H1 (cell line): ENCODE results near the gene IKZF3. TPM values are rescaled to one million over a fixed set of nuclear protein-coding genes. Genes with fewer than 3 reads are reported as not detected.

Experiments
- CTCF ChIA-PET: fragments of 300-600 bp; sonication (Branson Sonifier 250); formaldehyde crosslinking; loops from one replicate; lab custom pipeline; 2021; ENCODE audit not compliant: partially characterized antibody; lab: Charles Lee
- POLR2A ChIA-PET: fragments of 300-600 bp; sonication (Branson Sonifier 250); formaldehyde crosslinking; loops from one replicate; lab custom pipeline; 2021; ENCODE audit warnings: inconsistent platforms; ENCODE audit not compliant: partially characterized antibody; lab: Charles Lee
- DNase-seq, 2 experiments: peaks; one replicate each; pipeline versions ENCODE4 v3.0.0 to v3.0.0-alpha.2; 2010 to 2022; ENCODE audit warnings: low spot score in 2 of 2, low read depth in 1 of 2, mixed read lengths in 1 of 2
- FAIRE-seq: peaks from 2 replicates; lab custom pipeline; 2011; peaks lifted over from hg19 to GRCh38; lab: Jason Lieb, UNC
- H2AFZ ChIP-seq: 2 replicates; pipeline ENCODE4 v1.8.1; 2012; ENCODE audit warnings: low read length, inconsistent platforms
- H2AK5ac ChIP-seq: 2 replicates; pipeline ENCODE4 v1.6.1; 2013; ENCODE audit warnings: low read depth, low read length
- H2BK120ac ChIP-seq: replicated peaks from 2 replicates; pipeline ENCODE3; 2013; ENCODE audit warnings: low read depth, low read length, inconsistent platforms
- H2BK12ac ChIP-seq: 2 replicates; pipeline ENCODE4 v1.6.1; 2013; ENCODE audit warnings: low read depth, low read length
- H2BK15ac ChIP-seq: 2 replicates; pipeline ENCODE4 v1.6.1; 2013; ENCODE audit warnings: low read length
- H2BK20ac ChIP-seq: 2 replicates; pipeline ENCODE4 v1.6.1; 2013; ENCODE audit warnings: low read length
- H2BK5ac ChIP-seq: 2 replicates; pipeline ENCODE4 v1.6.1; 2013; ENCODE audit warnings: low read depth, low read length
- H3K14ac ChIP-seq: 2 replicates; pipeline ENCODE4 v1.6.1; 2013; ENCODE audit warnings: inconsistent platforms; ENCODE audit not compliant: insufficient read length
- H3K18ac ChIP-seq: 2 replicates; pipeline ENCODE4 v1.6.1; 2013; ENCODE audit warnings: low read length; ENCODE audit errors: extremely low read depth
- H3K23ac ChIP-seq: 2 replicates; pipeline ENCODE4 v1.6.1; 2013; ENCODE audit warnings: inconsistent platforms; ENCODE audit not compliant: insufficient read length
- H3K23me2 ChIP-seq: 2 replicates; pipeline ENCODE4 v1.6.1; 2013; ENCODE audit warnings: low read depth, low read length
- H3K27ac ChIP-seq: 2 replicates; pipeline ENCODE4 v1.6.1; 2011; ENCODE audit warnings: low read depth, low read length, inconsistent platforms
- H3K27me3 ChIP-seq, 4 experiments: replicated peaks in 1 of 4; 1 replicate in 1 of 4; 2 replicates in 3 of 4; pipeline versions ENCODE4 v1.6.1 to v1.8.1; 2011 to 2013; ENCODE audit warnings: low read length in 3 of 4, mild to moderate bottlenecking in 3 of 4, inconsistent platforms in 2 of 4, mixed read lengths in 2 of 4, moderate library complexity in 1 of 4; ENCODE audit not compliant: control insufficient read depth in 3 of 4, insufficient read depth in 3 of 4; ENCODE audit errors: extremely low read depth in 1 of 4
- H3K36me3 ChIP-seq, 4 experiments: 2 replicates each; pipeline versions ENCODE4 v1.6.1 to v1.8.1; 2011 to 2013; ENCODE audit warnings: mild to moderate bottlenecking in 4 of 4, low read length in 3 of 4, moderate library complexity in 2 of 4, control low read depth in 1 of 4, inconsistent platforms in 1 of 4; ENCODE audit not compliant: insufficient read depth in 4 of 4, control insufficient read depth in 2 of 4
- H3K4ac ChIP-seq: replicated peaks from 2 replicates; pipeline ENCODE3; 2013; ENCODE audit warnings: low read length, low read depth, mixed read lengths, inconsistent platforms; ENCODE audit not compliant: insufficient read length
- H3K4me1 ChIP-seq, 4 experiments: replicated peaks in 1 of 4; 1 replicate in 1 of 4; 2 replicates in 3 of 4; pipeline versions ENCODE4 v1.6.1 to v1.8.1; 2011 to 2013; ENCODE audit warnings: low read length in 3 of 4, inconsistent platforms in 2 of 4, mixed read lengths in 1 of 4; ENCODE audit not compliant: insufficient read depth in 4 of 4, control insufficient read depth in 3 of 4
- H3K4me2 ChIP-seq, 2 experiments: 2 replicates each; pipeline versions ENCODE4 v1.6.1 to v1.8.1; 2011 to 2013; ENCODE audit warnings: low read depth in 2 of 2, low read length in 2 of 2, control low read depth in 1 of 2, inconsistent platforms in 1 of 2, mild to moderate bottlenecking in 1 of 2; ENCODE audit not compliant: insufficient read depth in 1 of 2
- H3K4me3 ChIP-seq, 4 experiments: fragments of 200-600, 300-600 bp in 1 of 4; sonication (generic), shearing (Covaris generic), sonication (Bioruptor Twin) in 1 of 4; 2 replicates each; pipeline versions ENCODE4 v1.5.1 to v1.8.1; 2011 to 2016; ENCODE audit warnings: low read length in 4 of 4, low read depth in 3 of 4, control low read depth in 2 of 4, inconsistent platforms in 2 of 4, mild to moderate bottlenecking in 2 of 4, mixed read lengths in 1 of 4, moderate library complexity in 1 of 4; ENCODE audit not compliant: insufficient read depth in 2 of 4; ENCODE audit errors: extremely low read depth in 1 of 4
- H3K56ac ChIP-seq: replicated peaks from 2 replicates; pipeline ENCODE3; 2013; ENCODE audit warnings: low read depth, mild to moderate bottlenecking, mixed read lengths, low read length, inconsistent platforms; ENCODE audit not compliant: insufficient read length
- H3K79me1 ChIP-seq: 2 replicates; pipeline ENCODE4 v1.6.1; 2013; ENCODE audit warnings: low read depth, low read length, control low read depth
- H3K79me2 ChIP-seq, 2 experiments: 2 replicates each; pipeline versions ENCODE4 v1.6.1 to v1.8.1; 2012 to 2013; ENCODE audit warnings: low read length in 2 of 2, mild to moderate bottlenecking in 2 of 2, inconsistent platforms in 1 of 2; ENCODE audit not compliant: insufficient read depth in 2 of 2, control insufficient read depth in 1 of 2
- H3K9ac ChIP-seq, 4 experiments: replicated peaks in 1 of 4; 1 replicate in 1 of 4; 2 replicates in 3 of 4; pipeline versions ENCODE4 v1.6.1 to v1.8.1; 2011 to 2013; ENCODE audit warnings: low read depth in 3 of 4, low read length in 3 of 4, control low read depth in 2 of 4, mild to moderate bottlenecking in 2 of 4, moderate library complexity in 2 of 4, inconsistent platforms in 1 of 4; ENCODE audit errors: extremely low read depth in 1 of 4
- H3K9me3 ChIP-seq, 2 experiments: 2 replicates each; pipeline versions ENCODE4 v1.6.1 to v1.8.1; 2012 to 2013; ENCODE audit warnings: mild to moderate bottlenecking in 2 of 2, moderate library complexity in 2 of 2, control low read depth in 1 of 2, inconsistent platforms in 1 of 2, low read depth in 1 of 2, low read length in 1 of 2, mixed read lengths in 1 of 2; ENCODE audit not compliant: insufficient read depth in 2 of 2
- H4K20me1 ChIP-seq, 2 experiments: replicated peaks in 1 of 2; 2 replicates each; pipeline versions ENCODE3 to v1.8.1; 2011 to 2013; ENCODE audit warnings: inconsistent platforms in 2 of 2, low read length in 2 of 2, mild to moderate bottlenecking in 1 of 2; ENCODE audit not compliant: insufficient read depth in 2 of 2, control insufficient read depth in 1 of 2
- H4K5ac ChIP-seq: 2 replicates; pipeline ENCODE4 v1.6.1; 2013; ENCODE audit warnings: low read length, low read depth, mixed read lengths, inconsistent platforms; ENCODE audit not compliant: insufficient read length
- H4K8ac ChIP-seq: 2 replicates; pipeline ENCODE4 v1.8.0; 2013; ENCODE audit warnings: mild to moderate bottlenecking, moderate library complexity, low read length, inconsistent platforms; ENCODE audit not compliant: insufficient read depth; ENCODE audit errors: extremely low read depth
- H4K91ac ChIP-seq: replicated peaks from 2 replicates; pipeline ENCODE3; 2013; ENCODE audit warnings: low read length, mixed read lengths, inconsistent platforms; ENCODE audit not compliant: insufficient read length
- CTBP2 ChIP-seq: IDR thresholded peaks from 2 replicates; pipeline ENCODE4 v1.7.0; 2011; ENCODE audit warnings: borderline replicate concordance, mild to moderate bottlenecking, moderate library complexity, mixed read lengths, low read length; ENCODE audit not compliant: insufficient read depth, insufficient read length
- MAFK ChIP-seq: IDR thresholded peaks from 2 replicates; pipeline ENCODE4 v1.6.1; 2012; ENCODE audit warnings: low read depth, mild to moderate bottlenecking, improper control_type of control experiment, low read length
- PHF8 ChIP-seq: fragments of 200-600 bp; sonication (generic); conservative IDR thresholded peaks from 2 replicates; pipeline ENCODE4 v1.7.1; 2012; ENCODE audit warnings: low read depth, mild to moderate bottlenecking, inconsistent platforms, low read length, moderate library complexity
- POLR2A ChIP-seq, 2 experiments: IDR thresholded peaks; 1 replicate in 1 of 2; 2 replicates in 1 of 2; pipeline ENCODE4 v1.6.1; 2011; ENCODE audit warnings: low read depth in 2 of 2, low read length in 2 of 2, mild to moderate bottlenecking in 2 of 2; ENCODE audit errors: control extremely low read depth in 1 of 2
- RXRA ChIP-seq: IDR thresholded peaks from 2 replicates; pipeline ENCODE4 v1.6.1; 2011; ENCODE audit warnings: low read depth, mild to moderate bottlenecking, low read length, moderate library complexity; ENCODE audit not compliant: insufficient read depth
- WGBS, 2 experiments: shearing (Covaris generic) in 1 of 2; methylation state at CpG; one replicate each; pipeline versions ENCODE4 v1.1.6 to v1.1.7; 2013 to 2015; ENCODE audit warnings: low lambda C conversion rate in 2 of 2, mixed read lengths in 2 of 2, inconsistent platforms in 1 of 2, low coverage in 1 of 2, missing lambda C conversion rate in 1 of 2; ENCODE audit not compliant: insufficient replicate concordance in 2 of 2, insufficient coverage in 1 of 2, insufficient read length in 1 of 2; ENCODE audit errors: extremely low coverage in 1 of 2, missing lambda C conversion rate in 1 of 2; 5-methylcytosine and 5-hydroxymethylcytosine counted together
- polyA plus RNA-seq, 7 experiments: library from polyadenylated mRNA; depleted of rRNA in 3 of 7; stranded (reverse) in 5 of 7; unstranded in 2 of 7; fragments of >200 nt in 5 of 7; fragments of 200-250 nt in 2 of 7; gene quantifications; 1 replicate in 5 of 7; 2 replicates in 1 of 7; 4 replicates in 1 of 7; pipeline versions ENCODE4 v1.2.1 to v1.2.3, GENCODE V29; 2011 to 2013; ENCODE audit warnings: missing spikeins in 2 of 7, mixed read lengths in 2 of 7
- total RNA-seq: library from RNA; stranded (reverse); fragmentation: NEBNext Ultra II Directional; extraction: Animal tissue kit (Norgen Biotek cat#: 25700); gene quantifications from 2 replicates; pipeline ENCODE4 v1.2.1, GENCODE V29; 2021

IKZF3 gene
- total and polyA plus RNA-seq, 2 of the 8 experiments (the other 6 are each of a cell fraction or from before 2014, with no cell fraction given), result 0.23 to 0.56 TPM

DNA sequence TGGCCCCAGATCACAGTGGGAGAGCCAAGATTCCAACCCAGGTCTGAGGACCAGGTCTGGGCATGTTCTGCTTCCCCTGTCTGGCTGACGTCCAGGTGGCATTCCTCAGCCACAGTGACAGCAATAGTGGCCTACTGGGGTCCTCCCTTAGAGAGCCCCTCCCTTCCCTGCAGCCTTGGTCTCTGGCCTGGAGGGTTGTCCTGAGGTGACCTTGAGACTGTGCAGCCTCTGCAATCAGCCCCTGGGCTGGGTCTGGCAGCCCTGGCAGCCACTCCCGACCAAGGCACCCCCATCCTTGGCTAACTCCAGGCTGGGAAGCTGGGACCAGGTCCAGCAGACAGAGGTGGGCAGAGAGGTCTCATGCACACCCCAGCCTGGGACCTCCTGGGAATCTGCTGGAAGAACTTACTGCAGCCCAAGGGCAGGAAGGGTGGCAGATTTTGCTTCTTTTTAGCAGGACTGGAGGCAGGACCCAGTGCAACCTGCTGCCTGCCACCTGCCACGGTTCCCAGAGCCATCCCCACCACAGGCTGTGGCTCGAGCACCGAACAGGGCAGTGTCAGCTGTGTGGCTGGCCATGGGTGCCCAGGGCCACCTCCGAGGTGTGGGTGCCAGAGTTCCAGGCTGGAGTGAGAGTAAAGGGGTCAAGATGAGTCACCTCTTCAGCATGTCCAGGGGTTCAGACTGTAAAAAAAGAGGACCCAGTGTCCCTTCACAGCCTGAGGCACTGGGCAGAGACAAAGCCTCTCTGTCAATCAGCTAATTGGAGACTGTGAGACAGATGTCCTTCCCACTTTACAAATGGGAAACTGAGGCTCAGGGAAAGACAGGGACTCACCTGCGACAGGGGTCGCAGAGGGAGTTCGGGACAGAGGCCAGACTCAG, 113.7 kb downstream of the IKZF3 start:
- ChIA-PET CTCF (interaction anchor here (0.7 to 8.2 kb wide), 11 partner anchors 7 to 128 kb away, joined by 3 to 102 read pairs (median 3); partner anchors contain the start of gene MIEN1), POLR2A (interaction anchor here (0.7 to 8.1 kb wide), 6 partner anchors 8 to 80 kb away, joined by 3 to 54 read pairs (median 3); partner anchors contain the start of gene MIEN1)
- Histone ChIP-seq H4K8ac (no peak overlapping the region; the same call in 1 of the 2 replicates), H3K79me2 (no peaks in the 10 kb centered on the region), H3K36me3 (peaks cover 0 to 14% (median 7%) of the 10 kb centered on the region in 4 experiments; a peak in 5 of 8 replicates), H3K27me3 (peaks cover 0 to 3% (median 2%) of the 10 kb centered on the region in 4 experiments; a peak in 2 of 7 replicates), H2BK15ac (no peak overlapping the region), H3K79me1 (no peaks in the 10 kb centered on the region), H3K4ac (peak overlapping the region; percentile 19), H3K9ac (no peak overlapping the region; a peak in 1 of 7 replicates), H2AK5ac (peak overlapping the region; percentile 7; the same call in 1 of the 2 replicates), H2BK20ac (peak overlapping the region; percentile 73; the same call in 1 of the 2 replicates), H3K18ac (0 out of 2 replicates have a peak overlapping the region, but pooled peaks have one; percentile 5), H3K4me2 (no peak overlapping the region), H2AFZ (no peak overlapping the region), H3K23me2 (peaks cover 7% of the 10 kb centered on the region; the same call in 1 of the 2 replicates), H4K91ac (peak overlapping the region; percentile 62), H2BK5ac (peak overlapping the region; percentile 73; the same call in 1 of the 2 replicates), H3K9me3 (no peaks in the 10 kb centered on the region), H3K14ac (no peak overlapping the region), H3K23ac (no peak overlapping the region), H3K56ac (no peak overlapping the region), H3K27ac (peak overlapping the region; percentile 48; the same call in 1 of the 2 replicates), H3K4me3 (no peak overlapping the region), H2BK120ac (peak overlapping the region; percentile 48), H3K4me1 (peaks cover 2 to 20% (median 13%) of the 10 kb centered on the region in 4 experiments), H4K5ac (no peak overlapping the region), H4K20me1 (no peaks in the 10 kb centered on the region), H2BK12ac (peak overlapping the region; percentile 81; the same call in 1 of the 2 replicates)
- no peak for TF ChIP-seq RXRA
- TF ChIP-seq PHF8, result no peak
- no peak for TF ChIP-seq CTBP2
- TF ChIP-seq POLR2A (IDR thresholded peaks at IDR 0.05; ENCODE audit: control extremely low read depth in 1 of 2, low read depth in 2 of 2, low read length in 2 of 2), result no peak
- TF ChIP-seq MAFK, result no peak
- DNase-seq (no peak), FAIRE-seq (no peak)
- 86% methylated on average over 9 of the region's 9 CpGs; no CpG with 5 or more reads in 1 of the 2 experiments for WGBS, 2 experiments
